CD8-positive, alpha-beta memory T cell (primary cell): ENCODE measurements around the gene ABHD11. TPM values are rescaled to one million over a fixed set of nuclear protein-coding genes. Genes with fewer than 3 reads are reported as not detected.
A peak's percentile ranks its signal among the peaks of the same experiment; 100 is the strongest.

ENCODE experiments used
- CTCF ChIA-PET: fragments of 350-600 bp; sonication (Branson Sonifier 250); formaldehyde crosslinking; loops from one replicate; lab custom pipeline; 2021; ENCODE audit warnings: antibody characterized with exemption; lab: Charles Lee
- POLR2A ChIA-PET: fragments of 350-600 bp; sonication (Branson Sonifier 250); formaldehyde crosslinking; loops from one replicate; lab custom pipeline; 2021; ENCODE audit warnings: antibody characterized with exemption; lab: Charles Lee
- DNase-seq, 5 donors: peaks; one replicate each; pipeline versions ENCODE4 v3.0.0 to v3.0.0-alpha.2; 2020 to 2022; ENCODE audit warnings: mixed read lengths in 1 of 5
- H3K27ac ChIP-seq: one replicate; pipeline ENCODE4 v1.7.0; 2013; ENCODE audit warnings: low read depth, mild to moderate bottlenecking, low read length, moderate library complexity
- H3K27me3 ChIP-seq: 2 replicates; pipeline ENCODE4 v1.7.0; 2013; ENCODE audit warnings: low read length, mild to moderate bottlenecking; ENCODE audit not compliant: insufficient read depth, poor library complexity, severe bottlenecking
- H3K36me3 ChIP-seq: 2 replicates; pipeline ENCODE4 v1.7.0; 2013; ENCODE audit warnings: mild to moderate bottlenecking, low read length, moderate library complexity; ENCODE audit not compliant: insufficient read depth
- H3K4me1 ChIP-seq: 2 replicates; pipeline ENCODE4 v1.7.0; 2013; ENCODE audit warnings: mild to moderate bottlenecking, low read length, moderate library complexity; ENCODE audit not compliant: insufficient read depth
- H3K4me3 ChIP-seq: 2 replicates; pipeline ENCODE4 v1.7.0; 2013; ENCODE audit warnings: mild to moderate bottlenecking, low read length
- H3K9me3 ChIP-seq: 2 replicates; pipeline ENCODE4 v1.7.0; 2013; ENCODE audit warnings: mild to moderate bottlenecking, low read length
- H3K27ac Mint-ChIP-seq, 8 donors: one replicate each; pipeline ENCODE4 v1.8.0; 2020 to 2021; ENCODE audit warnings: mixed read lengths in 8 of 8, mild to moderate bottlenecking in 6 of 8, inconsistent platforms in 3 of 8, moderate library complexity in 3 of 8
- H3K27me3 Mint-ChIP-seq, 2 donors: one replicate each; pipeline ENCODE4 v1.8.0; 2020 to 2021; ENCODE audit warnings: mixed read lengths in 2 of 2, mild to moderate bottlenecking in 1 of 2, moderate library complexity in 1 of 2
- H3K36me3 Mint-ChIP-seq, 3 donors: one replicate each; pipeline ENCODE4 v1.8.0; 2020 to 2021; ENCODE audit warnings: mixed read lengths in 3 of 3, inconsistent platforms in 1 of 3, mild to moderate bottlenecking in 1 of 3
- H3K4me1 Mint-ChIP-seq, 3 donors: one replicate each; pipeline ENCODE4 v1.8.0; 2020 to 2021; ENCODE audit warnings: mixed read lengths in 3 of 3, inconsistent platforms in 1 of 3, mild to moderate bottlenecking in 1 of 3
- H3K4me3 Mint-ChIP-seq, 7 donors: one replicate each; pipeline ENCODE4 v1.8.0; 2020 to 2021; ENCODE audit warnings: mixed read lengths in 7 of 7, mild to moderate bottlenecking in 6 of 7, moderate library complexity in 4 of 7, inconsistent platforms in 2 of 7
- H3K9me3 Mint-ChIP-seq, 5 donors: one replicate each; pipeline ENCODE4 v1.8.0; 2020 to 2022; ENCODE audit warnings: mixed read lengths in 5 of 5, mild to moderate bottlenecking in 3 of 5, moderate library complexity in 2 of 5, inconsistent platforms in 1 of 5
- polyA plus RNA-seq: library from polyadenylated mRNA; unstranded; fragments of 300-500 nt; fragmentation: Illumina TruSeq; gene quantifications from one replicate; pipeline ENCODE4 v1.2.3, GENCODE V29; 2021
- total RNA-seq, 2 experiments: library from RNA; stranded (reverse); gene quantifications; one replicate each; pipeline ENCODE4 v1.2.3, GENCODE V29; 2021

The ABHD11 gene
- total and polyA plus RNA-seq, 3 experiments from 2014 or later = 13.1 to 26.5 (median 23.2) TPM

DNA sequence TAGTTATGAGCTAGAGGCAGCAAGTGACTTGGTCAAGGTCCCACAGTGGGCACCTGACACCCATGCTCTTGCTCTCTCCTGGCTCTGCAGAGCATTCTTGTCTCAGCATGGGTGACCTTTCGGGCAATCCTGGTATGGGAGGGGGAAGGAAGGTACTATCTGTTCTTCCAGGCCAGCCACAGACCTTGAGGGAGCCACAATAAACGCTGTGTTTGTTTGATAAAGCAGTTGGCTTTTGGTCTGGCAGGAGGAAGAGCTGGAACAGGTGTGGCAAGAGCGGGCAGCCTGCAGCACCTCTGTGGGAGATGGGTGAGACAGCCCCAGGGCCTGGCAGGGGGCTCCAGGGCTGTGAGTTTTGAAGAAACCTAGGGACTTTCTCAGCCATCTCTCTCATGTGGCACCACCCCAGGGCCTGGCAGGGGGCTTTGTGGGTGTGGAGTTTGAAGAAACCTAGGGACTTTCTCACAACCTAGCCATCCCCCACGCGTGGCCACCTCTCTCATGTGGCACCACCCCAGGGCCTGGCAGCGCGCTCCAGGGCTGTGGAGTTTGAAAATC is 20.1 kb upstream of the ABHD11 start:
- Histone ChIP-seq H3K36me3 (no peaks in the 10 kb centered on the region), H3K27ac (no peak overlapping the region), H3K9me3 (no peaks in the 10 kb centered on the region), H3K4me1 (no peaks in the 10 kb centered on the region), H3K27me3 (no peaks in the 10 kb centered on the region), H3K4me3 (no peak overlapping the region)
- POLR2A ChIA-PET = no interaction called here
- Mint-ChIP-seq H3K4me3 (no peak overlapping the region), H3K9me3 (no peaks in the 10 kb centered on the region), H3K4me1 (no peaks in the 10 kb centered on the region), H3K27ac (no peak overlapping the region), H3K27me3 (peaks cover 0 to 6% of the 10 kb centered on the region in 2 donors), H3K36me3 (no peaks in the 10 kb centered on the region)
- CTCF ChIA-PET = interaction anchor here (0.9 kb wide), 1 partner anchor 151 kb away, joined by 3 read pairs; no protein-coding TSS in a partner anchor
- DNase-seq = no peak

DNA sequence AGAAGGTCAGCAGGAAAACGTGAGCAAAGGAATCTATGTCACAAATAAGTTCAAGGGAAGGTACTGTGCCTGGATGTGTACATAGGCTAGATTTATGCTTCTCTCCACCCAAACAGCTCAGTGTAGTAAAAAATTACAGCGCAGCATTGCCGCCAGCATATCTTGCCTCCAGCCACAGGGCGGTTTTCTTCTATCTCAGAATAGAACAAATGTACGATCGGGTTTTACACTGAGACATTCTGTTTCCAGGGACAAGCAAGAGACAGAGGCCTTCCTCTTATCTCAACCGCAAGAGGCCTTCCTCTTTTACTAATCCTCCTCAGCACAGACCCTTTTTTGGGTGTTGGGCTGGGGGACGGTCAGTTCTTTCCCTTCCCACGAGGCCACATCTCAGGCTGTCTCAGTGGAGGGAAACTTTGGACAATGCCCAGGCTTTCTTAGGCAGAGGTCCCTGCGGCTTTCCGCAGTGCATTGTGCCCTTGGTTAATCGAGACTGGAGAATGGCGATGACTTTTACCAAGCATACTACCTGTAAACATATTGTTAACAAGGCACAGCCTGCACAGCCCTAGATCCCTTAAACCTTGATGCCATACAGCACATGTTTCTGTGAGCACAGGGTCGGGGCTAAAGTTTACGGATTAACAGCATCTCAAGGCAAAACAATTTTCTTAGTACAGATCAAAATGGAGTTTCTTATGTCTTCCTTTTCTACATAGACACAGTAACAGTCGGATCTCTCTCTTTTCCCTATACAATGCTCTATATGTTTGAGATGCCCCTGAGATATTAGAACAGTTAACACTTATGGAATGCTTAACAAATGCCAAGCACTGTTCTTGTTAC is 11.6 kb upstream of the ABHD11 start:
- H3K27me3 ChIP-seq = no peaks in the 10 kb centered on the region
- no peak overlapping the region for H3K4me3 Mint-ChIP-seq
- no peaks in the 10 kb centered on the region for H3K4me1 ChIP-seq
- H3K27me3 Mint-ChIP-seq = peaks cover 8 to 26% of the 10 kb centered on the region in 2 donors
- CTCF ChIA-PET = no interaction called here
- H3K36me3 ChIP-seq = no peaks in the 10 kb centered on the region
- H3K4me3 ChIP-seq = no peak overlapping the region
- H3K9me3 Mint-ChIP-seq = no peaks in the 10 kb centered on the region
- no peaks in the 10 kb centered on the region for H3K36me3 Mint-ChIP-seq
- no peak overlapping the region for H3K27ac ChIP-seq
- DNase-seq = no peak
- POLR2A ChIA-PET = no interaction called here
- H3K4me1 Mint-ChIP-seq = no peaks in the 10 kb centered on the region
- H3K9me3 ChIP-seq = no peaks in the 10 kb centered on the region
- H3K27ac Mint-ChIP-seq = peak overlapping the region in 1 of 8 donors; percentile 23

DNA sequence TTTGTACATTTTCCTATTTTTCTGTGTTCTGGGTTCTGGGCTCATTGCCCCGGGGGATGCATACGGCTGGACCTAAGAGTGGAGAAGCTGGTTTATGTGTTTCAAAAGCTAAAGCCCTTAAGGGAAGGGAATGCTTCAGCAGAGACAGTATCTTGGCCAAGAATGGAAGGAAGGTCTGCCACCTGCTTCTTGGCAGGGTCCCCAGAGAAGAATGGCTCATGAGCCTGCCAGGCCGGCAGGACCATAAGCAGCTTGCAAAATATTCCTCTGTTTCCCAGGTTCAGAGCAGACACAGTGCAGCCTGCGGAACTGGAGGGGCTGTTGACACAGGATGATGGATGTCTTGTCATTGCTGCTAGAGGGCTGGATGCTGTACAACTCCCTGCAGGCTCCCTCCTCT is 7.8 kb upstream of the ABHD11 start:
- CTCF ChIA-PET = no interaction called here

DNA sequence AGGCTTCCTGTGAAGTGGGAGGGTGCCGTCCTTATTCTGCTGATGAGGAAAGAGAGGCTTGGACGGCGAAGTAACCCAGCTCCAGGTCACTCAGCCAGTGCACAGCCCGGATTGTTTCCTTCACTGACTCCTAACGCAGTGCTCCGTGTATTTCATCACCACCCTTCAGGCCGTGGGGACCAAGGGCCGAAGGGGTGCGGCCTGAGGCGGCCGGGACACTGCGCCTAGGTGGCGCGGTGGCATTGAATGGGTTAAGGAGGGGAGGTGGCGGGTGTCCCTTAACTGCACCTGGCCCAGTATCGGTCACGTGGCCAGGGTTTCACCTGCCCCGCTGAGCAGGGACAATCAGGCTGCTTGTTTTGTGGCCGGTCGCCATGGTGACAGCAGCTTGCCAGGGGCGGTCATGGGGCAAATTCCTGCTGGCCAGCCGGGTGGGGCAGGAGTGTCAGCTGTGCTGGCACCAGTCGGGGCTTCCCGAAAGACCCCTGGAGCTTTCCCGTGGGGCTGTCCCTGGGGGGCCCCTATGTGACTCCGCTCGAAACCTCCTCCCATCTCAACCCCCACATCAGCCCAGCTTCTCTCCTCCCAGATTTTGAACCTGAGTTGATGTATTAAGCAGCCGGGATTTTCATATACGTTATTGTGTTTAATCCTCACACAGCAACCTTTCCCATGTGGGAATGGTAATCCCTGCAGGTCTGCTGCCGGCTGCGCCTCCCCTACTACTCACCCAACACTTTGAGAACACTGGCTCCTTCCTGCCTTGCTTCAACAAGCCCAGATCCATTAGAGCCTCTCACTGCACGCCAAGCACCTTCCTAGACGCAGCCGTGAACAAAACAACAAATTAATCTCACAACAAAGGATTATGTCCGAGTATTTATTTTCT is 4.4 kb upstream of the ABHD11 start:
- Mint-ChIP-seq H3K4me1 (peaks cover under 1 to 8% (median 2%) of the 10 kb centered on the region in 3 donors), H3K9me3 (no peaks in the 10 kb centered on the region), H3K27ac (peak overlapping the region in 1 of 8 donors; percentile 12), H3K4me3 (no peak overlapping the region), H3K27me3 (peaks cover 0 to 2% of the 10 kb centered on the region in 2 donors), H3K36me3 (no peaks in the 10 kb centered on the region)
- Histone ChIP-seq H3K27ac (no peak overlapping the region), H3K9me3 (no peaks in the 10 kb centered on the region), H3K36me3 (no peaks in the 10 kb centered on the region), H3K4me1 (peaks cover 5% of the 10 kb centered on the region), H3K4me3 (no peak overlapping the region), H3K27me3 (no peaks in the 10 kb centered on the region)
- ChIA-PET CTCF (no interaction called here), POLR2A (no interaction called here)
- no peak for DNase-seq

More for the DNA sequence above, 7.8 kb upstream of the ABHD11 start:
- Mint-ChIP-seq H3K9me3 (no peaks in the 10 kb centered on the region), H3K4me3 (no peak overlapping the region), H3K36me3 (no peaks in the 10 kb centered on the region), H3K27ac (no peak overlapping the region), H3K4me1 (no peaks in the 10 kb centered on the region), H3K27me3 (peaks cover 5 to 16% of the 10 kb centered on the region in 2 donors)
- H3K4me1 ChIP-seq = no peaks in the 10 kb centered on the region
- no peak for DNase-seq
- no peaks in the 10 kb centered on the region for H3K36me3 ChIP-seq
- H3K27me3 ChIP-seq = no peaks in the 10 kb centered on the region
- POLR2A ChIA-PET = no interaction called here
- no peak overlapping the region for H3K4me3 ChIP-seq
- no peaks in the 10 kb centered on the region for H3K9me3 ChIP-seq
- no peak overlapping the region for H3K27ac ChIP-seq

DNA sequence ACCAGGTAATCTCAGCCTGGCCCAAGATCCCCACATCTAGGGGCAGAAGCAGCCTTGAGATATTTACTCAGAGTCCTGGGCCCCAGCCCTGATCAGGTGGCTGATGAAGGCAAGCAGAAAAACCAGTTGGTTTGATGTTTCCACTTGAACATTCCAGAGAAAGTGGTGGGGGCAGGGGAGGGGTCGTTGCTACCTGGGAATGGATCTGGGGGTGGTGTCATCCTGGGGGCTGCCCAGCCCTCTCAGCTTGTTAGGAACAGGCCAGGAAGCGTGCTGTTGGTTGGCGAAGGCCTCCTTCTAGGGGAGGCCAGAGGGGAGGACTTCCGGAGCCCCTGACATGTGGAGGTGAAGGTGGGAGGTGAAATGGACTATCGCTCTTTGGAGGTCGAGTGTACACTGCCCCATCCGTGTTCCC is 3.7 kb upstream of the ABHD11 start:
- H3K4me1 ChIP-seq = peaks cover 9% of the 10 kb centered on the region
- ChIA-PET CTCF (no interaction called here), POLR2A (no interaction called here)
- H3K4me3 ChIP-seq = no peak overlapping the region
- H3K36me3 ChIP-seq = peaks cover 2% of the 10 kb centered on the region
- Mint-ChIP-seq H3K27me3 (peaks cover 0 to 2% of the 10 kb centered on the region in 2 donors), H3K4me1 (peaks cover 5 to 14% (median 7%) of the 10 kb centered on the region in 3 donors), H3K4me3 (no peak overlapping the region), H3K9me3 (no peaks in the 10 kb centered on the region), H3K27ac (peak overlapping the region in 1 of 8 donors; percentile 93), H3K36me3 (no peaks in the 10 kb centered on the region)
- DNase-seq = no peak
- no peaks in the 10 kb centered on the region for H3K9me3 ChIP-seq
- H3K27me3 ChIP-seq = no peaks in the 10 kb centered on the region
- no peak overlapping the region for H3K27ac ChIP-seq

DNA sequence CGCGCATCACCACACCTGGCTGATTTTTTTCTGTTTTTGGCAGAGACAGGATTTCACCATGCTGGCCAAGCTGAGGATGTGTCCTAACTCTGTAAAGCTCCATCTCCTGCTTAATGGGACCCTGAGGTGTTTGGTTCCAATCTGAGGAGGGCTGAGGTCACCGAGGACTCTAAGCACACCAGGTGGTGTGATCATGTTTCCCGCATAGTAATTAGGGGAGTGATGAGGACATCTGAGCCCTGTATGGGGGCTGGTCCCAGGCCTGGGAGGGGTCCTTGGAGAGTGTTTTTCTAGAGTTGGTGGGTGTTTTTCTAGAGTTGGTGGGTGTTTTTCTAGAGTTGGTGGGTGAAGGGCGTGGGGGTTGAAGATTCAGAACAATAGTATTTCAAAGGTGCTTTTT is 3.0 kb upstream of the ABHD11 start:
- Histone ChIP-seq H3K27me3 (no peaks in the 10 kb centered on the region), H3K36me3 (peaks cover 7% of the 10 kb centered on the region), H3K4me1 (peaks cover 9% of the 10 kb centered on the region), H3K9me3 (no peaks in the 10 kb centered on the region), H3K4me3 (no peak overlapping the region), H3K27ac (no peak overlapping the region)
- peak overlapping the region in 1 of 7 donors; percentile 2 for H3K4me3 Mint-ChIP-seq
- peaks cover 0 to 2% of the 10 kb centered on the region in 2 donors for H3K27me3 Mint-ChIP-seq
- H3K27ac Mint-ChIP-seq = peak overlapping the region in 3 of 8 donors; percentile 17 to 60 (median 19)
- peaks cover 0 to 7% (median 0%) of the 10 kb centered on the region in 3 donors for H3K36me3 Mint-ChIP-seq
- ChIA-PET POLR2A (no interaction called here), CTCF (no interaction called here)
- H3K9me3 Mint-ChIP-seq = no peaks in the 10 kb centered on the region
- H3K4me1 Mint-ChIP-seq = peaks cover 5 to 16% (median 9%) of the 10 kb centered on the region in 3 donors
- DNase-seq = no peak

DNA sequence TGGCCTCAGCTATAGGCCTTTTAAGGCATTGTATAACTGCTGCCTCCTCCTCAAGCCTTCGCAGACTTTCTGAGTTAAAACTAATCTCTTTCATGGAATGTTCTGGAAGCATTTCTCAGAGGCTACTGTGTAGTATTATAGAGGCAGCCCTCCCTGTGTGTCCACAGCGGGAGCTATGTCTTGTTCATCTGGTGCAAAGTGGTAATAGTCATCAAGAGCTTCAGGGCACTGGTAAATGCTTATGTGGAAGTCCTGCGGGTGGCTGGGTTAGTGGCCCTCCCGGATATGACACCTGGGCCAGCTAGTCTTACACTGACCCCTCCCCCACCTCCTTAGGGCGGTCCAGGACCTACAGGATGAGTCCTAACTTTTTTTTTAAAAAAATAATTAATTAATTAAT is 2.2 kb upstream of the ABHD11 start:
- CTCF ChIA-PET = interaction anchor here (0.9 to 9.3 kb wide), 2 partner anchors 134 to 175 kb away, joined by 3 to 104 read pairs; no protein-coding TSS in a partner anchor
- no peak overlapping the region for H3K4me3 ChIP-seq
- H3K36me3 ChIP-seq = peaks cover 7% of the 10 kb centered on the region
- Mint-ChIP-seq H3K36me3 (peaks cover 0 to 10% (median 0%) of the 10 kb centered on the region in 3 donors), H3K27me3 (peaks cover 0 to 2% of the 10 kb centered on the region in 2 donors), H3K4me3 (peak overlapping the region; percentile 23 to 90 (median 40)), H3K4me1 (peaks cover 5 to 16% (median 9%) of the 10 kb centered on the region in 3 donors), H3K27ac (peak overlapping the region in 4 of 8 donors; percentile 54 to 73 (median 66)), H3K9me3 (no peaks in the 10 kb centered on the region)
- no peak for DNase-seq
- POLR2A ChIA-PET = no interaction called here
- no peaks in the 10 kb centered on the region for H3K9me3 ChIP-seq
- H3K27ac ChIP-seq = no peak overlapping the region
- H3K4me1 ChIP-seq = peaks cover 9% of the 10 kb centered on the region
- H3K27me3 ChIP-seq = no peaks in the 10 kb centered on the region
